ENCODE results near the gene RPP40.

RPP40 gene

GRCh38 chr6:4971851-4972250 is 32.0 kb downstream of the RPP40 start:
- H3K36me3 ChIP-seq (ENCODE audit: control insufficient read depth, insufficient read depth, low read length) = no peaks in the 10 kb centered on the region
- no peak overlapping the region for H3K27ac ChIP-seq (ENCODE audit: low read length)
- no peaks in the 10 kb centered on the region for H3K9me3 ChIP-seq (ENCODE audit: control insufficient read depth, insufficient read depth, low read length)
- no CpG with 5 or more reads among the region's 7 CpGs for WGBS (ENCODE audit: insufficient coverage, insufficient read length)
- no peaks in the 10 kb centered on the region for H3K27me3 ChIP-seq (ENCODE audit: control insufficient read depth, insufficient read depth, low read length)
- H3K4me1 ChIP-seq (ENCODE audit: control insufficient read depth, insufficient read depth, low read length) = peaks cover 5% of the 10 kb centered on the region
- no peak for DNase-seq (ENCODE audit: low read depth, low spot score)
- no peak overlapping the region for H3K4me3 ChIP-seq (ENCODE audit: low read length)

GRCh38 chr6:4970739-4971395 is 33.0 kb downstream of the RPP40 start:
- H3K4me3 ChIP-seq (ENCODE audit: low read length) = no peak overlapping the region
- no peak for DNase-seq (ENCODE audit: low read depth, low spot score)
- no peaks in the 10 kb centered on the region for H3K36me3 ChIP-seq (ENCODE audit: control insufficient read depth, insufficient read depth, low read length)
- peaks cover 5% of the 10 kb centered on the region for H3K4me1 ChIP-seq (ENCODE audit: control insufficient read depth, insufficient read depth, low read length)
- no peak overlapping the region for H3K27ac ChIP-seq (ENCODE audit: low read length)
- H3K27me3 ChIP-seq (ENCODE audit: control insufficient read depth, insufficient read depth, low read length) = no peaks in the 10 kb centered on the region
- WGBS (ENCODE audit: insufficient coverage, insufficient read length) = no CpG with 5 or more reads among the region's 9 CpGs
- no peaks in the 10 kb centered on the region for H3K9me3 ChIP-seq (ENCODE audit: control insufficient read depth, insufficient read depth, low read length)

DNA sequence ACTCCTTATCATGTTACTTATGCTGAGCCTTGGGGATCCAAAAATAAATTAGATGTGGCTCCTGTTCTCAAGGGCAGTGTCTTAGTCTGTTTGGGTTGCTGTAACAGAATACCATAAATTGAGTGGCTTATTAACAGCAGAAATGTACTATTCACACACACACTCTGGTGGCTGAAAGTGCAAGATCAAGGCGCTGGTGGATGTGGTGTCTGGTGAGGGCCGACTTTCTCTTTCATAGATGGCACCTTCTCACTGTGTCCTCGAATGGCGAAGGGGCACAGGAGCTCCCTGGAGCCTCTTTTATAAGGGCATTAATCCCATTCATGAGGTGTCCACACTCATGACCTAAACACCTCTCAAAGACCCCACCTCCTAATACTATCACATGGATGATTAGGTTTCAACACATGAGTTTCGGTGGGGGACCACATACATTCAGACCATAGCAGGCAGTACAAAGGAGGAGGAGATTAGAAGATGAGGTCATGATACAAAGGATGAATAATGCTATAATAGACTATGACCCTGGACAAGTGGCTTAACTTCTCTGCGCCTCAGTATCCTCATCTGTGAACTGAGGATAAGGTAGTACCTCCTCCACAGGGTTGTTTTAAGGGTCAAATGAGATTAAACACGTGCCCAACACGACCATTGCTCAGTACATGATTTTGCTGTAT is 34.1 kb downstream of the RPP40 start:
- no peak overlapping the region for H3K4me3 ChIP-seq (ENCODE audit: low read length)
- H3K9me3 ChIP-seq (ENCODE audit: control insufficient read depth, insufficient read depth, low read length) = no peaks in the 10 kb centered on the region
- no CpG with 5 or more reads among the region's 8 CpGs for WGBS (ENCODE audit: insufficient coverage, insufficient read length)
- H3K36me3 ChIP-seq (ENCODE audit: control insufficient read depth, insufficient read depth, low read length) = no peaks in the 10 kb centered on the region
- peaks cover 5% of the 10 kb centered on the region for H3K4me1 ChIP-seq (ENCODE audit: control insufficient read depth, insufficient read depth, low read length)
- H3K27ac ChIP-seq (ENCODE audit: low read length) = no peak overlapping the region
- H3K27me3 ChIP-seq (ENCODE audit: control insufficient read depth, insufficient read depth, low read length) = no peaks in the 10 kb centered on the region
- no peak for DNase-seq (ENCODE audit: low read depth, low spot score)

- no CpG with 5 or more reads among the region's 5 CpGs for WGBS (ENCODE audit: insufficient coverage, insufficient read length)
These were observed 36.4 kb downstream of the RPP40 start for GRCh38 chr6:4967301-4968030.

GRCh38 chr6:4965562-4966389 is 38.1 kb downstream of the RPP40 start:
- no peak for DNase-seq (ENCODE audit: low read depth, low spot score)
- no peaks in the 10 kb centered on the region for H3K4me1 ChIP-seq (ENCODE audit: control insufficient read depth, insufficient read depth, low read length)
- no peak overlapping the region for H3K4me3 ChIP-seq (ENCODE audit: low read length)
- no peaks in the 10 kb centered on the region for H3K27me3 ChIP-seq (ENCODE audit: control insufficient read depth, insufficient read depth, low read length)
- no peaks in the 10 kb centered on the region for H3K9me3 ChIP-seq (ENCODE audit: control insufficient read depth, insufficient read depth, low read length)
- no CpG with 5 or more reads among the region's 8 CpGs for WGBS (ENCODE audit: insufficient coverage, insufficient read length)
- no peaks in the 10 kb centered on the region for H3K36me3 ChIP-seq (ENCODE audit: control insufficient read depth, insufficient read depth, low read length)
- no peak overlapping the region for H3K27ac ChIP-seq (ENCODE audit: low read length)

More at GRCh38 chr6:4967301-4968030, 36.4 kb downstream of the RPP40 start:
- H3K4me3 ChIP-seq (ENCODE audit: low read length) = no peak overlapping the region
- no peak overlapping the region for H3K27ac ChIP-seq (ENCODE audit: low read length)
- H3K4me1 ChIP-seq (ENCODE audit: control insufficient read depth, insufficient read depth, low read length) = no peaks in the 10 kb centered on the region
- no peaks in the 10 kb centered on the region for H3K36me3 ChIP-seq (ENCODE audit: control insufficient read depth, insufficient read depth, low read length)
- no peak for DNase-seq (ENCODE audit: low read depth, low spot score)
- H3K27me3 ChIP-seq (ENCODE audit: control insufficient read depth, insufficient read depth, low read length) = no peaks in the 10 kb centered on the region
- H3K9me3 ChIP-seq (ENCODE audit: control insufficient read depth, insufficient read depth, low read length) = no peaks in the 10 kb centered on the region

GRCh38 chr6:4964675-4965561 is 38.9 kb downstream of the RPP40 start:
- Histone ChIP-seq H3K4me3 (ENCODE audit: low read length) (no peak overlapping the region), H3K4me1 (ENCODE audit: control insufficient read depth, insufficient read depth, low read length) (no peaks in the 10 kb centered on the region), H3K9me3 (ENCODE audit: control insufficient read depth, insufficient read depth, low read length) (no peaks in the 10 kb centered on the region), H3K36me3 (ENCODE audit: control insufficient read depth, insufficient read depth, low read length) (no peaks in the 10 kb centered on the region), H3K27me3 (ENCODE audit: control insufficient read depth, insufficient read depth, low read length) (no peaks in the 10 kb centered on the region), H3K27ac (ENCODE audit: low read length) (no peak overlapping the region)
- WGBS (ENCODE audit: insufficient coverage, insufficient read length) = no CpG with 5 or more reads among the region's 22 CpGs
- no peak for DNase-seq (ENCODE audit: low read depth, low spot score)

DNA sequence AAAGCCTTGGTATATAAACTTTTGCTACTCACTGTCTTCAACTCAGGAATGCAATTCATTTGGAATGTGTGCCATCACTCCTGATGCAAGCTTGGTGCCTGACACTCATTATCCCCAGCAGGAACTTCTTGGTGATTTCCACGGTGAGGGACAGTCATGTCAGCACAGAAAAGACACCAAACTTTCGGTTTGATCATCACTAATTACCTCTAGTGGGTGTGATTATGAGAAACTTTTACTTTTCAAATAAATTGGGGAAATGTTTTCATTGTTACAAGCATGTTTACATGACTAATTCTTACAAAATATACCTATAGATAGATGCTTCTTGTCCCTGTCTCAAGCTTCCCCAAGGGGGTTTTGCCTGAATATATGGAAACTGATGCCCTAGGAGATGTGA is 40.9 kb downstream of the RPP40 start:
- H3K4me1 ChIP-seq (ENCODE audit: control insufficient read depth, insufficient read depth, low read length) = peaks cover 2% of the 10 kb centered on the region
- WGBS (ENCODE audit: insufficient coverage, insufficient read length) = no CpG with 5 or more reads among the region's 2 CpGs
- H3K4me3 ChIP-seq (ENCODE audit: low read length) = no peak overlapping the region
- no peaks in the 10 kb centered on the region for H3K9me3 ChIP-seq (ENCODE audit: control insufficient read depth, insufficient read depth, low read length)
- no peak for DNase-seq (ENCODE audit: low read depth, low spot score)
- no peak overlapping the region for H3K27ac ChIP-seq (ENCODE audit: low read length)
- no peaks in the 10 kb centered on the region for H3K36me3 ChIP-seq (ENCODE audit: control insufficient read depth, insufficient read depth, low read length)
- H3K27me3 ChIP-seq (ENCODE audit: control insufficient read depth, insufficient read depth, low read length) = no peaks in the 10 kb centered on the region

DNA sequence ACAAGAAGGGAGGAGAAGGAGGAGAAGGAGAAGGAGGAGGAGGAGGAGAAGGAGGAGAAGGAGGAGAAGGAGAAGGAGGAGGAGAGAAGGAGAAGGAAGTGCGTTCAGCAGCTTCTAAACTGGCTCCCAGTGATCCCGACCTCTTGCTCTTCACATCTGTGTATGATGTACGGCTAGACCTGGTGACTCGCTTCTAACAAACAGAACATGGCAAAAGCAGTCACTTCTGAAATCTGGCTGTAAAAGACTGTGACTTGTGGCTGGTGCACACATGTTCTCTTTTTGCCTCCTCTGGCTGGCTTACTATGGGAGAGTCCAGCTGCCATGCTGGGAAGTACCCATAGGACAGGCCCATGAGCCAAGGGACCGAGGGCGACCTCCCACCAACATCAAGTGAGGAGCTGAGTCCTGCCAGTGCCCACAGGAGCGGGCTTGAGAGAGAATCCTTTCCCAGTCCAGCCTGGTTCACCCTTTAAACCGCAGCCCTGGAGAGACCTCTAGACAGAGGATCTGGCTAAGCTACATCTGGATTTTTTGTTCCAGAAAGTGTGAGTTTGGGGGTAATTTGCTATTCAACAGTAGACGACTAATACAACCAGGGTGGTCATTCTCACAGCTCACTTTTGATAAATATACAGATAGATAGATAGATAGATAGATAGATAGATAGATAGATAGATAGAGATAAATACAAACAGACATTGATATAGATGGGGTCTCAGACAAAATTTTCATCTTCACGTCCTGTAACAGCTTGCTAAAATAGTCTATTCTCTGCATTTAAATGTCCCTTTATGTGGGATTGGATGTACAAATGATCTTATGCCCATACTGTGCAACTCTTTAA is 42.3 kb downstream of the RPP40 start:
- WGBS (ENCODE audit: insufficient coverage, insufficient read length) = no CpG with 5 or more reads among the region's 10 CpGs
- Histone ChIP-seq H3K36me3 (ENCODE audit: control insufficient read depth, insufficient read depth, low read length) (no peaks in the 10 kb centered on the region), H3K27me3 (ENCODE audit: control insufficient read depth, insufficient read depth, low read length) (no peaks in the 10 kb centered on the region), H3K27ac (ENCODE audit: low read length) (no peak overlapping the region), H3K9me3 (ENCODE audit: control insufficient read depth, insufficient read depth, low read length) (no peaks in the 10 kb centered on the region), H3K4me3 (ENCODE audit: low read length) (no peak overlapping the region), H3K4me1 (ENCODE audit: control insufficient read depth, insufficient read depth, low read length) (peaks cover 3% of the 10 kb centered on the region)
- DNase-seq (ENCODE audit: low read depth, low spot score) = no peak

DNA sequence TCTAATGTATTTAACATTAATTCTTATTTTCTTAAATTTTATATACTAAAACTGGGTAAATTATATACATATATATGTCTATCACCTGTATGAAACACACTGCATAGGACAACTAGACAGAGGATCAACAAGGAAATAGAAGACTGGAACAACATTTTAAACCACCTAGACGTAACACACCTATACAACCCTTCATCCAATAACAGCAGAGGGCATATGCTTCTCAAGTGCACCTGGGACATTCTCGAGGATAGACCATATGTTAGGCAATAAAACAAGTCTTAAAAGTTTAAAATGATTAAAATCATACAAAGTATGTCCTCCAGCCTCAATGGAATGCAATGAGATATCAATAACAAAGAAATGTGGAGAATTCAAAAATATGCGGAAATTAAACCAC is 45.2 kb downstream of the RPP40 start:
- no CpG with 5 or more reads among the region's 3 CpGs for WGBS (ENCODE audit: insufficient coverage, insufficient read length)
- Histone ChIP-seq H3K27me3 (ENCODE audit: control insufficient read depth, insufficient read depth, low read length) (no peaks in the 10 kb centered on the region), H3K4me3 (ENCODE audit: low read length) (no peak overlapping the region), H3K9me3 (ENCODE audit: control insufficient read depth, insufficient read depth, low read length) (no peaks in the 10 kb centered on the region), H3K27ac (ENCODE audit: low read length) (no peak overlapping the region), H3K36me3 (ENCODE audit: control insufficient read depth, insufficient read depth, low read length) (peaks cover 6% of the 10 kb centered on the region), H3K4me1 (ENCODE audit: control insufficient read depth, insufficient read depth, low read length) (peaks cover 3% of the 10 kb centered on the region)
- no peak for DNase-seq (ENCODE audit: low read depth, low spot score)
